HEK293 (cell line): Measurements from ENCODE around the gene SH3GL1.

Source experiments
- CTCF ChIA-PET: fragments of 350-600 bp; formaldehyde crosslinking; extraction: SDS; loops from one replicate; lab custom pipeline; 2021; ENCODE audit warnings: antibody characterized with exemption; lab: Yijun Ruan, JAX
- POLR2A ChIA-PET: fragments of 300-600 bp; formaldehyde crosslinking; extraction: SDS; loops from one replicate; lab custom pipeline; 2020; ENCODE audit warnings: antibody characterized with exemption, inconsistent platforms; lab: Yijun Ruan, JAX
- H3K27ac ChIP-seq: fragments of 200-500 bp; sonication (Bioruptor generic); 2 replicates; pipeline ENCODE4 v1.5.1; 2014; ENCODE audit warnings: low read depth, low read length, control low read depth, inconsistent platforms; ENCODE audit errors: extremely low read depth
- H3K36me3 ChIP-seq, 2 experiments: fragments of 200-500 bp in 1 of 2; sonication (Bioruptor generic) in 1 of 2; 1 replicate in 1 of 2; 2 replicates in 1 of 2; pipeline ENCODE4 v1.5.1; 2014 to 2017; ENCODE audit warnings: inconsistent platforms in 2 of 2, low read length in 2 of 2; ENCODE audit not compliant: control insufficient read depth in 2 of 2, insufficient read depth in 1 of 2
- H3K4me1 ChIP-seq: fragments of 200-500 bp; sonication (Bioruptor generic); 2 replicates; pipeline ENCODE4 v1.5.1; 2014; ENCODE audit warnings: mild to moderate bottlenecking, low read length, inconsistent platforms; ENCODE audit not compliant: control insufficient read depth, insufficient read depth
- H3K4me3 ChIP-seq: 2 replicates; pipeline ENCODE4 v1.5.1; 2011; ENCODE audit warnings: low read depth, mild to moderate bottlenecking, control low read depth, low read length, moderate library complexity
- H3K9me3 ChIP-seq: fragments of 200-500 bp; sonication (Bioruptor generic); 2 replicates; pipeline ENCODE4 v1.5.1; 2014; ENCODE audit warnings: low read depth, low read length, inconsistent platforms; ENCODE audit not compliant: control insufficient read depth, insufficient read depth
- MEIS1 ChIP-seq: sonication (generic); formaldehyde crosslinking; IDR thresholded peaks from 2 replicates; pipeline ENCODE4 v1.8.1; 2022; ENCODE audit warnings: missing genetic modification reagents, mild to moderate bottlenecking, borderline replicate concordance
- SP3 ChIP-seq: fragments of 450-650 bp; formaldehyde crosslinking; IDR thresholded peaks from 2 replicates; pipeline ENCODE4 v1.5.1; 2016; ENCODE audit warnings: missing biosample characterization, missing genetic modification characterization
- ZFP37 ChIP-seq: fragments of 450-650 bp; formaldehyde crosslinking; IDR thresholded peaks from 2 replicates; pipeline ENCODE4 v1.5.1; 2016; ENCODE audit warnings: missing biosample characterization, missing genetic modification characterization
- ZFP69B ChIP-seq: fragments of 450-650 bp; formaldehyde crosslinking; IDR thresholded peaks from 2 replicates; pipeline ENCODE4 v1.5.1; 2016; ENCODE audit warnings: missing biosample characterization, missing genetic modification characterization
- ZNF16 ChIP-seq: fragments of 450-650 bp; formaldehyde crosslinking; IDR thresholded peaks from 2 replicates; pipeline ENCODE4 v1.5.1; 2016; ENCODE audit warnings: low read depth, missing biosample characterization, missing genetic modification characterization
- ZNF174 ChIP-seq: fragments of 450-650 bp; formaldehyde crosslinking; IDR thresholded peaks from 2 replicates; pipeline ENCODE4 v1.5.0; 2017; ENCODE audit warnings: missing biosample characterization, mild to moderate bottlenecking, missing genetic modification characterization
- ZNF214 ChIP-seq: fragments of 450-650 bp; formaldehyde crosslinking; IDR thresholded peaks from 2 replicates; pipeline ENCODE4 v1.5.1; 2017; ENCODE audit warnings: missing biosample characterization, mild to moderate bottlenecking, missing genetic modification characterization, borderline replicate concordance
- ZNF341 ChIP-seq: fragments of 450-650 bp; formaldehyde crosslinking; IDR thresholded peaks from 2 replicates; pipeline ENCODE4; 2016; ENCODE audit warnings: low read depth, missing biosample characterization, missing genetic modification characterization
- ZNF48 ChIP-seq: fragments of 450-650 bp; formaldehyde crosslinking; IDR thresholded peaks from 2 replicates; pipeline ENCODE4 v1.5.1; 2016; ENCODE audit warnings: missing biosample characterization, missing genetic modification characterization
- ZNF701 ChIP-seq: fragments of 450-650 bp; formaldehyde crosslinking; IDR thresholded peaks from 2 replicates; pipeline ENCODE4 v1.5.1; 2016; ENCODE audit warnings: missing biosample characterization, missing genetic modification characterization
- ZNF76 ChIP-seq: fragments of 450-650 bp; formaldehyde crosslinking; IDR thresholded peaks from 2 replicates; pipeline ENCODE4; 2016; ENCODE audit warnings: low read depth, missing biosample characterization, missing genetic modification characterization, borderline replicate concordance
- ZNF777 ChIP-seq: fragments of 450-650 bp; formaldehyde crosslinking; IDR thresholded peaks from 2 replicates; pipeline ENCODE4 v1.5.1; 2017; ENCODE audit warnings: missing biosample characterization, missing genetic modification characterization, borderline replicate concordance
- ZSCAN30 ChIP-seq: fragments of 450-650 bp; IDR thresholded peaks from 2 replicates; pipeline ENCODE4 v1.5.1; 2018; ENCODE audit warnings: missing biosample characterization, mild to moderate bottlenecking, missing genetic modification characterization, moderate library complexity
- TF ChIP-seq, protein P1 (sequence below): fragments of 450-650 bp; formaldehyde crosslinking; IDR thresholded peaks from 2 replicates; pipeline ENCODE4 v1.5.1; 2016; ENCODE audit warnings: missing biosample characterization, missing genetic modification characterization, borderline replicate concordance
- TF ChIP-seq, protein P2 (sequence below): fragments of 450-650 bp; formaldehyde crosslinking; IDR thresholded peaks from 2 replicates; pipeline ENCODE4 v1.5.1; 2016; ENCODE audit warnings: missing biosample characterization, missing genetic modification characterization
- TF ChIP-seq, protein P3 (sequence below): sonication (generic); formaldehyde crosslinking; IDR thresholded peaks from 2 replicates; pipeline ENCODE4 v1.8.1; 2022; ENCODE audit warnings: mild to moderate bottlenecking, moderate library complexity, missing genetic modification reagents
- TF ChIP-seq, protein P4 (sequence below): fragments of 450-650 bp; formaldehyde crosslinking; IDR thresholded peaks from 2 replicates; pipeline ENCODE4 v1.5.1; 2016; ENCODE audit warnings: missing biosample characterization, missing genetic modification characterization

The SH3GL1 gene

DNA sequence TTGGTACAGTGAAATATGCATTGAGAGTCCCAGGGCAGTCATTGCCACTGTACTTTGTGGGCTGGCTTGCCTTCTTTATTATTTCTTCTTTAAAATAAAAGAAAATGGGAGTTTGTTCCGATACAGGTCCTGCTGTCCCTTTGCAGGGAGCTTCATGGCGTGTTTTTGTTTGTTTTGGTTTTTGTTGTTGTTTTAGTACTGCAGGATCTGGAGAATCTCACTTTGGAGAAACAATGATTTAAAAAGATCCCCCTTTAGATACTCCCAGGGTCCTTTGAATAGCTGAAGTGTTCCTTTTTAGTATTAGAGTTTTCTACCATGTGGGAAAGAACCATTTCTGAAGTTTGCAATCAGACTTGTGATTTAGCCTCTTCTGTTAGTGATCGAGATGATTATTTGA lies 13.2 kb upstream of the SH3GL1 start:
- no peak for TF ChIP-seq ZSCAN30 (tag by site-specific recombination)
- no peak for TF ChIP-seq MEIS1 (CRISPR knock-in tag)
- TF ChIP-seq, protein P1, sequence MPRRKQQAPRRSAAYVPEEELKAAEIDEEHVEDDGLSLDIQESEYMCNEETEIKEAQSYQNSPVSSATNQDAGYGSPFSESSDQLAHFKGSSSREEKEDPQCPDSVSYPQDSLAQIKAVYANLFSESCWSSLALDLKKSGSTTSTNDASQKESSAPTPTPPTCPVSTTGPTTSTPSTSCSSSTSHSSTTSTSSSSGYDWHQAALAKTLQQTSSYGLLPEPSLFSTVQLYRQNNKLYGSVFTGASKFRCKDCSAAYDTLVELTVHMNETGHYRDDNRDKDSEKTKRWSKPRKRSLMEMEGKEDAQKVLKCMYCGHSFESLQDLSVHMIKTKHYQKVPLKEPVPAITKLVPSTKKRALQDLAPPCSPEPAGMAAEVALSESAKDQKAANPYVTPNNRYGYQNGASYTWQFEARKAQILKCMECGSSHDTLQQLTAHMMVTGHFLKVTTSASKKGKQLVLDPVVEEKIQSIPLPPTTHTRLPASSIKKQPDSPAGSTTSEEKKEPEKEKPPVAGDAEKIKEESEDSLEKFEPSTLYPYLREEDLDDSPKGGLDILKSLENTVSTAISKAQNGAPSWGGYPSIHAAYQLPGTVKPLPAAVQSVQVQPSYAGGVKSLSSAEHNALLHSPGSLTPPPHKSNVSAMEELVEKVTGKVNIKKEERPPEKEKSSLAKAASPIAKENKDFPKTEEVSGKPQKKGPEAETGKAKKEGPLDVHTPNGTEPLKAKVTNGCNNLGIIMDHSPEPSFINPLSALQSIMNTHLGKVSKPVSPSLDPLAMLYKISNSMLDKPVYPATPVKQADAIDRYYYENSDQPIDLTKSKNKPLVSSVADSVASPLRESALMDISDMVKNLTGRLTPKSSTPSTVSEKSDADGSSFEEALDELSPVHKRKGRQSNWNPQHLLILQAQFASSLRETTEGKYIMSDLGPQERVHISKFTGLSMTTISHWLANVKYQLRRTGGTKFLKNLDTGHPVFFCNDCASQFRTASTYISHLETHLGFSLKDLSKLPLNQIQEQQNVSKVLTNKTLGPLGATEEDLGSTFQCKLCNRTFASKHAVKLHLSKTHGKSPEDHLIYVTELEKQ (tag by site-specific recombination), result no peak
- TF ChIP-seq ZNF76, result no peak
- TF ChIP-seq ZNF48 (tag by site-specific recombination), result no peak
- peak; percentile 95 for TF ChIP-seq ZNF701
- no peak for TF ChIP-seq ZFP37 (tag by site-specific recombination)
- TF ChIP-seq ZFP69B (tag by site-specific recombination), result no peak
- CTCF ChIA-PET, result interaction anchor here (0.9 to 5.9 kb wide), 3 partner anchors 12 to 147 kb away, joined by 3 to 27 read pairs (median 14); partner anchors contain the start of genes CHAF1A and SH3GL1
- POLR2A ChIA-PET, result interaction anchor here (0.9 kb wide), 1 partner anchor 220 kb away, joined by 3 read pairs; no protein-coding TSS in a partner anchor
- no peak overlapping the region for H3K27ac ChIP-seq
- no peak overlapping the region for H3K4me3 ChIP-seq
- no peaks in the 10 kb centered on the region for H3K9me3 ChIP-seq
- H3K36me3 ChIP-seq, result peaks cover 64 to 96% of the 10 kb centered on the region in 2 experiments
- H3K4me1 ChIP-seq, result peaks cover 15% of the 10 kb centered on the region

DNA sequence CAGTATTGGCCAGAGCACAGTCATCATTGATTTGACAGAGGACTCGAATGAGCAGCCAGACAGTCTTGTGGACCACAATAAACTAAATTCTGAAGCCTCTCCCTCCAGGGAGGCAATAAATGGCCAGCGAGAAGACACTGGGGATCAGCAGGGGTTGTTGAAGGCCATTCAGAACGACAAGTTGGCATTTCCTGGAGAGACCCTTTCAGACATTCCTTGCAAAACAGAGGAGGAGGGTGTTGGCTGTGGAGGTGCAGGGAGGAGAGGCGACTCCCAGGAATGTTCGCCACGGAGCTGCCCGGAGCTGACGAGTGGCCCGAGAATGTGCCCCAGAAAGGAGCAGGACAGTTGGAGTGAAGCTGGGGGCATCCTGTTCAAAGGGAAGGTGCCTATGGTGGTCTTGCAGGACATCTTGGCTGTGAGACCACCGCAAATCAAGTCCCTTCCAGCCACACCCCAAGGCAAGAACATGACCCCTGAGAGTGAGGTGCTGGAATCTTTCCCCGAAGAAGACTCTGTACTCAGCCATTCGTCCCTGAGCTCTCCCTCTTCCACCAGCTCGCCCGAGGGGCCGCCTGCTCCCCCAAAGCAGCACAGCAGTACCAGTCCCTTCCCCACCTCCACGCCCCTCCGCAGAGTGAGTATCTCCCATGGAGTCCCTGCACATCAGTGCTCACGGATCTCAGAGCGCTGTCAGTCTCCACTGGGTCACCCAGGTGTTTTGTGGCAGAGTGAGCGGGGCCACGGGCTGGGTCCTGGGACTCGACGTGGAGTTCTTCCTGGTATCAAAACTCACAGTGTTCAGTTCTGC lies 9.0 kb upstream of the SH3GL1 start:
- H3K9me3 ChIP-seq, result no peaks in the 10 kb centered on the region
- H3K36me3 ChIP-seq, result peaks cover 64 to 89% of the 10 kb centered on the region in 2 experiments
- ChIA-PET POLR2A (no interaction called here), CTCF (interaction anchor here (5.9 kb wide), 1 partner anchor 8 kb away, joined by 27 read pairs; the partner anchor contains the start of genes CHAF1A and SH3GL1)
- no peak overlapping the region for H3K27ac ChIP-seq
- H3K4me1 ChIP-seq, result peaks cover 6% of the 10 kb centered on the region
- no peak overlapping the region for H3K4me3 ChIP-seq
- TF ChIP-seq ZNF16 (no peak), ZNF174 (tag by site-specific recombination) (no peak), ZNF214 (tag by site-specific recombination) (no peak), ZNF341 (tag by site-specific recombination) (0 out of 2 replicates have a peak, but pooled peaks have one; percentile 38)
- TF ChIP-seq, protein P2, sequence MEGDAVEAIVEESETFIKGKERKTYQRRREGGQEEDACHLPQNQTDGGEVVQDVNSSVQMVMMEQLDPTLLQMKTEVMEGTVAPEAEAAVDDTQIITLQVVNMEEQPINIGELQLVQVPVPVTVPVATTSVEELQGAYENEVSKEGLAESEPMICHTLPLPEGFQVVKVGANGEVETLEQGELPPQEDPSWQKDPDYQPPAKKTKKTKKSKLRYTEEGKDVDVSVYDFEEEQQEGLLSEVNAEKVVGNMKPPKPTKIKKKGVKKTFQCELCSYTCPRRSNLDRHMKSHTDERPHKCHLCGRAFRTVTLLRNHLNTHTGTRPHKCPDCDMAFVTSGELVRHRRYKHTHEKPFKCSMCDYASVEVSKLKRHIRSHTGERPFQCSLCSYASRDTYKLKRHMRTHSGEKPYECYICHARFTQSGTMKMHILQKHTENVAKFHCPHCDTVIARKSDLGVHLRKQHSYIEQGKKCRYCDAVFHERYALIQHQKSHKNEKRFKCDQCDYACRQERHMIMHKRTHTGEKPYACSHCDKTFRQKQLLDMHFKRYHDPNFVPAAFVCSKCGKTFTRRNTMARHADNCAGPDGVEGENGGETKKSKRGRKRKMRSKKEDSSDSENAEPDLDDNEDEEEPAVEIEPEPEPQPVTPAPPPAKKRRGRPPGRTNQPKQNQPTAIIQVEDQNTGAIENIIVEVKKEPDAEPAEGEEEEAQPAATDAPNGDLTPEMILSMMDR, result no peak

DNA sequence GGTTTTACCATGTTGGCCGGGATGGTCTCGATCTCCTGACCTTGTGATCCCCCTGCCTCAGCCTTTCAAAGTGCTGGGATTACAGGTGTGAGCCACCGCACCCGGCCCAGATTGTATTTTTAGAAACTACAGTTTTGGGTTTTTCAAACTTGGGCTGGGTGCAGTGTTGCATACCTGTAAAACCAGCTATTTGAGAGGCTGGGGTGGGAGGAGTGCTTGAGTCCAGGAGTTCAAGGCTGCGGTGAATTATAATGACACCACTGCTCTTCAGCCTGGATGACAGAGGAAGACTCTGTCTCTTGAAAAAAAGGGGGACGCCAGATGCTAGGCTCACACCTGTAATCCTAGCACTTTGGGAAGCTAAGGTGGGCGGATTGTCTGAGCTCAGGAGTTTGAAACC lies 6.3 kb upstream of the SH3GL1 start:
- H3K9me3 ChIP-seq, result no peaks in the 10 kb centered on the region
- no peaks in the 10 kb centered on the region for H3K4me1 ChIP-seq
- TF ChIP-seq ZNF777, result no peak
- TF ChIP-seq, protein P3, sequence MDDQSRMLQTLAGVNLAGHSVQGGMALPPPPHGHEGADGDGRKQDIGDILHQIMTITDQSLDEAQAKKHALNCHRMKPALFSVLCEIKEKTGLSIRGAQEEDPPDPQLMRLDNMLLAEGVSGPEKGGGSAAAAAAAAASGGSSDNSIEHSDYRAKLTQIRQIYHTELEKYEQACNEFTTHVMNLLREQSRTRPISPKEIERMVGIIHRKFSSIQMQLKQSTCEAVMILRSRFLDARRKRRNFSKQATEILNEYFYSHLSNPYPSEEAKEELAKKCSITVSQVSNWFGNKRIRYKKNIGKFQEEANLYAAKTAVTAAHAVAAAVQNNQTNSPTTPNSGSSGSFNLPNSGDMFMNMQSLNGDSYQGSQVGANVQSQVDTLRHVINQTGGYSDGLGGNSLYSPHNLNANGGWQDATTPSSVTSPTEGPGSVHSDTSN, result no peak
- TF ChIP-seq, protein P4, sequence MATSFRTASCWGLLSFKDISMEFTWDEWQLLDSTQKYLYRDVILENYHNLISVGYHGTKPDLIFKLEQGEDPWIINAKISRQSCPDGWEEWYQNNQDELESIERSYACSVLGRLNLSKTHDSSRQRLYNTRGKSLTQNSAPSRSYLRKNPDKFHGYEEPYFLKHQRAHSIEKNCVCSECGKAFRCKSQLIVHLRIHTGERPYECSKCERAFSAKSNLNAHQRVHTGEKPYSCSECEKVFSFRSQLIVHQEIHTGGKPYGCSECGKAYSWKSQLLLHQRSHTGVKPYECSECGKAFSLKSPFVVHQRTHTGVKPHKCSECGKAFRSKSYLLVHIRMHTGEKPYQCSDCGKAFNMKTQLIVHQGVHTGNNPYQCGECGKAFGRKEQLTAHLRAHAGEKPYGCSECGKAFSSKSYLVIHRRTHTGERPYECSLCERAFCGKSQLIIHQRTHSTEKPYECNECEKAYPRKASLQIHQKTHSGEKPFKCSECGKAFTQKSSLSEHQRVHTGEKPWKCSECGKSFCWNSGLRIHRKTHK (tag by site-specific recombination), result no peak
- no peak for TF ChIP-seq SP3 (tag by site-specific recombination)
- H3K36me3 ChIP-seq, result peaks cover 45 to 70% of the 10 kb centered on the region in 2 experiments
- no peak overlapping the region for H3K4me3 ChIP-seq
- CTCF ChIA-PET, result interaction anchor here (0.7 kb wide), 1 partner anchor 10 kb away, joined by 3 read pairs; no protein-coding TSS in a partner anchor
- H3K27ac ChIP-seq, result no peak overlapping the region
- POLR2A ChIA-PET, result interaction anchor here (2.4 kb wide), 1 partner anchor 9 kb away, joined by 9 read pairs; no protein-coding TSS in a partner anchor
